GM12878 (cell line): ENCODE results near the gene MROH2B. TPM values are rescaled to one million over a fixed set of nuclear protein-coding genes. Genes with fewer than 3 reads are reported as not detected.

Experiments
- ATAC-seq: fragments of 200-7000 bp; cut with Tn5 transposase; 3 replicates; pipeline ENCODE4 v1.9.1; 2020; ENCODE audit warnings: mild to moderate bottlenecking, moderate library complexity
- BruUV-seq: library from RNA; stranded (reverse); fragments of 400-500 nt; replicated peaks from 2 replicates; lab custom pipeline; 2021; lab: Mats Ljungman, UMichigan
- CTCF ChIA-PET: fragments of 300-600 bp; sonication (Branson Sonifier 250); formaldehyde crosslinking; extraction: SDS; loops from one replicate; lab custom pipeline; 2021; ENCODE audit warnings: inconsistent platforms; lab: Yijun Ruan, JAX
- POLR2A ChIA-PET: fragments of 350-600 bp; formaldehyde crosslinking; extraction: SDS; loops from one replicate; lab custom pipeline; 2021; ENCODE audit warnings: inconsistent platforms; lab: Charles Lee
- RAD21 ChIA-PET: fragments of 300-600 bp; sonication (Branson Sonifier 250); formaldehyde crosslinking; loops from one replicate; lab custom pipeline; 2023; ENCODE audit warnings: antibody characterized with exemption; ENCODE audit not compliant: unreplicated experiment; lab: Charles Lee
- SMC1A ChIA-PET: fragments of 300-600 bp; sonication (Branson Sonifier 250); formaldehyde crosslinking; loops from one replicate; lab custom pipeline; 2023; ENCODE audit not compliant: unreplicated experiment, uncharacterized antibody; lab: Charles Lee
- DNase-seq: peaks from one replicate; pipeline ENCODE4 v3.0.0-alpha.2; 2011; ENCODE audit warnings: low read depth, low spot score
- FAIRE-seq: peaks from 3 replicates; lab custom pipeline; 2011; peaks lifted over from hg19 to GRCh38; lab: Jason Lieb, UNC
- H2AFZ ChIP-seq: 2 replicates; pipeline ENCODE4 v1.6.0; 2011; ENCODE audit warnings: low read depth, low read length, control low read depth; ENCODE audit not compliant: control insufficient read depth
- H3K27ac ChIP-seq: 2 replicates; pipeline ENCODE4 v1.5.1; 2011; ENCODE audit warnings: control low read depth; ENCODE audit not compliant: control insufficient read depth, insufficient read depth
- H3K27me3 ChIP-seq, 2 experiments: replicated peaks in 1 of 2; 2 replicates each; pipeline versions ENCODE4 v1.6.0 to v1.6.1; 2011; ENCODE audit warnings: low read length in 1 of 2; ENCODE audit not compliant: control insufficient read depth in 2 of 2, insufficient read depth in 2 of 2
- H3K36me3 ChIP-seq, 2 experiments: 2 replicates each; pipeline ENCODE4 v1.5.1; 2011; ENCODE audit warnings: low read length in 1 of 2; ENCODE audit not compliant: control insufficient read depth in 2 of 2, insufficient read depth in 2 of 2
- H3K4me1 ChIP-seq: 2 replicates; pipeline ENCODE4 v1.6.1; 2011; ENCODE audit warnings: mild to moderate bottlenecking, low read length, moderate library complexity, mixed read lengths; ENCODE audit not compliant: control insufficient read depth, insufficient read depth
- H3K4me2 ChIP-seq: 2 replicates; pipeline ENCODE4 v1.6.0; 2011; ENCODE audit warnings: control low read depth; ENCODE audit not compliant: control insufficient read depth, insufficient read depth
- H3K4me3 ChIP-seq: fragments of 200-600 bp; sonication (generic); 2 replicates; pipeline ENCODE4 v1.5.1; 2016
- H3K79me2 ChIP-seq: 2 replicates; pipeline ENCODE4 v1.6.0; 2011; ENCODE audit warnings: low read length; ENCODE audit not compliant: control insufficient read depth, insufficient read depth
- H3K9ac ChIP-seq: 2 replicates; pipeline ENCODE4 v1.8.0; 2011; ENCODE audit warnings: low read length, control low read depth, mixed read lengths; ENCODE audit not compliant: control insufficient read depth, insufficient read depth
- H3K9me3 ChIP-seq: replicated peaks from 3 replicates; pipeline ENCODE4 v1.5.1; 2011; ENCODE audit warnings: mild to moderate bottlenecking, low read length; ENCODE audit not compliant: control insufficient read depth, insufficient read depth
- H4K20me1 ChIP-seq: 2 replicates; pipeline ENCODE4 v1.6.0; 2011; ENCODE audit not compliant: control insufficient read depth, insufficient read depth
- CHD2 ChIP-seq: IDR thresholded peaks from 2 replicates; pipeline ENCODE4 v1.6.1; 2011; ENCODE audit warnings: low read depth, low read length, improper control_type of control experiment, borderline replicate concordance
- LARP7 ChIP-seq: fragments of 450-650 bp; IDR thresholded peaks from 2 replicates; pipeline ENCODE4 v1.6.1; 2017; ENCODE audit warnings: mild to moderate bottlenecking
- RBBP5 ChIP-seq: fragments of 200-600 bp; sonication (generic); conservative IDR thresholded peaks from 2 replicates; pipeline ENCODE4 v1.6.1; 2016
- RCOR1 ChIP-seq: conservative IDR thresholded peaks from 2 replicates; pipeline ENCODE4 v1.6.1; 2012; ENCODE audit warnings: low read depth, low read length, improper control_type of control experiment
- WGBS: methylation state at CpG from one replicate; pipeline ENCODE4 v1.1.6; 2016; ENCODE audit warnings: low lambda C conversion rate; ENCODE audit not compliant: insufficient replicate concordance, insufficient coverage; ENCODE audit errors: missing lambda C conversion rate; 5-methylcytosine and 5-hydroxymethylcytosine counted together
- in situ Hi-C: fragments of 300-500 bp; cut with MboI; formaldehyde crosslinking; loops from 9 replicates; pipeline ENCODE4 v1.14.3; 2018; ENCODE audit warnings: mixed read lengths
- intact Hi-C: fragments of 100-400 bp; cut with micrococcal nuclease; formaldehyde crosslinking; loops from one replicate; pipeline ENCODE4 v1.14.2; 2022; ENCODE audit not compliant: unreplicated experiment
- polyA plus RNA-seq, 11 experiments: library from polyadenylated mRNA; depleted of rRNA in 4 of 11; unstranded in 6 of 11; stranded (reverse) in 5 of 11; fragments of >200 nt; fragmentation: Nextera tagmentation in 4 of 11; fragmentation: Illumina TruSeq in 1 of 11; extraction: Ambion mirVana in 4 of 11; extraction: Trizol in 1 of 11; gene quantifications; 1 replicate in 1 of 11; 2 replicates in 10 of 11; pipeline versions ENCODE4 v1.2.1 to v1.2.3, GENCODE V29; 2011 to 2016; ENCODE audit warnings: inconsistent platforms in 2 of 11, missing spikeins in 2 of 11, low read depth in 1 of 11
- total RNA-seq, 4 experiments: library from RNA; depleted of rRNA in 3 of 4; stranded (reverse); fragments of >200 nt in 3 of 4; fragmentation: Illumina TruSeq in 1 of 4; extraction: Trizol in 1 of 4; gene quantifications; 2 replicates each; pipeline versions ENCODE4 v1.2.1 to v1.2.3, GENCODE V29; 2013 to 2021
- TF ChIP-seq, protein P1 (sequence below), 3 experiments: IDR thresholded peaks in 2 of 3; conservative IDR thresholded peaks in 1 of 3; 2 replicates each; pipeline ENCODE4 v1.5.1; 2011; ENCODE audit warnings: low read depth in 3 of 3, low read length in 3 of 3, mild to moderate bottlenecking in 3 of 3, control low read depth in 2 of 3, moderate library complexity in 2 of 3, inconsistent platforms in 1 of 3, mixed read lengths in 1 of 3; ENCODE audit not compliant: control insufficient read depth in 2 of 3, insufficient read depth in 1 of 3; ENCODE audit errors: extremely low read depth in 1 of 3

Gene MROH2B
- total and polyA plus RNA-seq, 10 of the 15 experiments (the other 5 are each of a cell fraction or from before 2014, with no cell fraction given): not detected

DNA sequence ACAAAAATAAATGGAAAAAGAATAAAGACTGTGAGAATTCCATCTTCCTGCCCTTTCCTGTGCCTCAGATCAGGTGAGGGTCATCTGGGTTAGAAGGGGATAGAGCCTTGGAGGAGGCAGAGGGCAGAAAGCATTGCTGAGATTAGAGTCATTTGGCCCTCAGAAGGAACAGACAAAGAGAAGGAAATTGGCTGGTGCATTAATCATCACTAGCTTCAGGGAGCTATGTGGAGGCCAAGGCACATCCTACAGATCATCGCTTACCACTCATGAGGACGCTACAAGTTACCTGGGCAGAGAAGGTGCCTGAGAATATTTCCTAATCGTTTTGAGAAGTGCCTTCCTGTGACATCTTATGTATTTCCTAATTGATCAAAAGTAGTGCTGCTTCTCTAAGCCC lies 87.4 kb downstream of the MROH2B start (continued):
- TF ChIP-seq, protein P1, sequence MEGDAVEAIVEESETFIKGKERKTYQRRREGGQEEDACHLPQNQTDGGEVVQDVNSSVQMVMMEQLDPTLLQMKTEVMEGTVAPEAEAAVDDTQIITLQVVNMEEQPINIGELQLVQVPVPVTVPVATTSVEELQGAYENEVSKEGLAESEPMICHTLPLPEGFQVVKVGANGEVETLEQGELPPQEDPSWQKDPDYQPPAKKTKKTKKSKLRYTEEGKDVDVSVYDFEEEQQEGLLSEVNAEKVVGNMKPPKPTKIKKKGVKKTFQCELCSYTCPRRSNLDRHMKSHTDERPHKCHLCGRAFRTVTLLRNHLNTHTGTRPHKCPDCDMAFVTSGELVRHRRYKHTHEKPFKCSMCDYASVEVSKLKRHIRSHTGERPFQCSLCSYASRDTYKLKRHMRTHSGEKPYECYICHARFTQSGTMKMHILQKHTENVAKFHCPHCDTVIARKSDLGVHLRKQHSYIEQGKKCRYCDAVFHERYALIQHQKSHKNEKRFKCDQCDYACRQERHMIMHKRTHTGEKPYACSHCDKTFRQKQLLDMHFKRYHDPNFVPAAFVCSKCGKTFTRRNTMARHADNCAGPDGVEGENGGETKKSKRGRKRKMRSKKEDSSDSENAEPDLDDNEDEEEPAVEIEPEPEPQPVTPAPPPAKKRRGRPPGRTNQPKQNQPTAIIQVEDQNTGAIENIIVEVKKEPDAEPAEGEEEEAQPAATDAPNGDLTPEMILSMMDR (IDR thresholded peaks at IDR 0.05 in 2 of 3, conservative IDR thresholded peaks at IDR 0.05 in 1 of 3; ENCODE audit: control insufficient read depth in 2 of 3, extremely low read depth in 1 of 3, insufficient read depth in 1 of 3, low read depth in 3 of 3, low read length in 3 of 3): no peak
- TF ChIP-seq LARP7 (no peak), RBBP5 (no peak), CHD2 (no peak)

DNA sequence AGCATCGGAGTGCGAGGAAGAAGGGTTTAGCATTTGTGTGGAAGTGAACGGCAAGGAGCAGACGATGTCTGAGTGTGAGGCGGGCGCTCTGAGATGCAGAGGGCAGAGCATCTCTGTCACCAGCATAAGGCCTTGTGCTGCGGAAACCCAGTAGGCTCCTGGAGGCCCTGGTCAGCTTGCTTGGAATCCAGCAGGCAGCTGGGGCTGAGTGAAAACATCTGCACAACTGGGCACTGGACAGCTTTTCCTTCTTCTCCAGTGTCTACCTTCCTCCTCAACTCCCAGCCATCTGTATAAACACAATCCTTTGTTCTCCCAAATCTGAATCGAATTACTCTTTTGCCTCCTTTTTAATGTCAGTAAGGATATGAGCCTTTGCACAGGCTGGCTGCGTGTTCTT lies 89.7 kb downstream of the MROH2B start:
- RAD21 ChIA-PET: no interaction called here
- H3K79me2 ChIP-seq: no peaks in the 10 kb centered on the region
- no peak for TF ChIP-seq RCOR1
- WGBS: 46% methylated on average over 9 of the region's 9 CpGs
- SMC1A ChIA-PET: no interaction called here
- no peaks in the 10 kb centered on the region for H4K20me1 ChIP-seq
- DNase-seq: no peak
- no peak overlapping the region for H3K4me2 ChIP-seq
- H3K4me1 ChIP-seq: no peaks in the 10 kb centered on the region
- intact Hi-C loops: no loop called here
- no peak for FAIRE-seq
- no peak overlapping the region for H3K4me3 ChIP-seq
- no peaks in the 10 kb centered on the region for H3K36me3 ChIP-seq
- no peak for ATAC-seq
- no peak overlapping the region for H3K9ac ChIP-seq
- BruUV-seq: no TSS peak
- H3K27ac ChIP-seq: no peak overlapping the region
- CTCF ChIA-PET: no interaction called here
- in situ Hi-C loops: no loop called here
- no peak overlapping the region for H2AFZ ChIP-seq
- no peaks in the 10 kb centered on the region for H3K9me3 ChIP-seq
- POLR2A ChIA-PET: no interaction called here
- H3K27me3 ChIP-seq: no peaks in the 10 kb centered on the region; a peak in 2 of 4 replicates
